Naive thymus-derived CD8-positive, alpha-beta T cell (primary cell): ENCODE results near the gene PALLD. TPM values are rescaled to one million over a fixed set of nuclear protein-coding genes. Genes with fewer than 3 reads are reported as not detected.

ENCODE experiments used
- ATAC-seq, 2 donors: fragments of 150-1000 bp; cut with Tn5 transposase in 1 of 2; sonication (Bioruptor Pico), chemical (Tn5 transposase) in 1 of 2; 1 replicate in 1 of 2; 2 replicates in 1 of 2; pipeline ENCODE4 v1.10.0; 2021; ENCODE audit warnings: mild to moderate bottlenecking in 2 of 2, moderate library complexity in 2 of 2
- POLR2A ChIA-PET: fragments of 350-600 bp; sonication (Branson Sonifier 250); formaldehyde crosslinking; loops from one replicate; lab custom pipeline; 2021; ENCODE audit warnings: antibody characterized with exemption; lab: Charles Lee
- DNase-seq, 10 donors: peaks; one replicate each; pipeline versions ENCODE4 v3.0.0 to v3.0.0-alpha.2; 2020 to 2022
- H3K27ac Mint-ChIP-seq, 10 donors: one replicate each; pipeline ENCODE4 v1.8.0; 2020 to 2022; ENCODE audit warnings: mild to moderate bottlenecking in 10 of 10, mixed read lengths in 10 of 10, moderate library complexity in 4 of 10, inconsistent platforms in 1 of 10
- H3K27me3 Mint-ChIP-seq, 5 donors: one replicate each; pipeline ENCODE4 v1.8.0; 2021 to 2022; ENCODE audit warnings: mixed read lengths in 5 of 5
- H3K36me3 Mint-ChIP-seq, 3 donors: one replicate each; pipeline ENCODE4 v1.8.0; 2020 to 2022; ENCODE audit warnings: mixed read lengths in 3 of 3, mild to moderate bottlenecking in 2 of 3, inconsistent platforms in 1 of 3
- H3K4me1 Mint-ChIP-seq, 4 donors: one replicate each; pipeline ENCODE4 v1.8.0; 2021 to 2022; ENCODE audit warnings: mixed read lengths in 4 of 4
- H3K4me3 Mint-ChIP-seq, 10 donors: one replicate each; pipeline ENCODE4 v1.8.0; 2020 to 2022; ENCODE audit warnings: mild to moderate bottlenecking in 10 of 10, mixed read lengths in 10 of 10, moderate library complexity in 6 of 10, inconsistent platforms in 1 of 10
- H3K9me3 Mint-ChIP-seq, 9 donors: one replicate each; pipeline ENCODE4 v1.8.0; 2020 to 2022; ENCODE audit warnings: mixed read lengths in 9 of 9, mild to moderate bottlenecking in 3 of 9, inconsistent platforms in 1 of 9, moderate library complexity in 1 of 9
- polyA plus RNA-seq, 3 donors: library from polyadenylated mRNA; unstranded; fragments of 300-500 nt; fragmentation: Illumina TruSeq; gene quantifications; one replicate each; pipeline ENCODE4 v1.2.3, GENCODE V29; 2021
- total RNA-seq, 8 experiments: library from RNA in 2 of 8; stranded (reverse) in 2 of 8; gene quantifications; one replicate each; pipeline ENCODE4 v1.2.3 and lab custom pipeline; 2021 to 2026

Gene PALLD
- total and polyA plus RNA-seq, 5 experiments from 2014 or later = 0.08 to 0.34 (median 0.32) TPM; not detected in 2

DNA sequence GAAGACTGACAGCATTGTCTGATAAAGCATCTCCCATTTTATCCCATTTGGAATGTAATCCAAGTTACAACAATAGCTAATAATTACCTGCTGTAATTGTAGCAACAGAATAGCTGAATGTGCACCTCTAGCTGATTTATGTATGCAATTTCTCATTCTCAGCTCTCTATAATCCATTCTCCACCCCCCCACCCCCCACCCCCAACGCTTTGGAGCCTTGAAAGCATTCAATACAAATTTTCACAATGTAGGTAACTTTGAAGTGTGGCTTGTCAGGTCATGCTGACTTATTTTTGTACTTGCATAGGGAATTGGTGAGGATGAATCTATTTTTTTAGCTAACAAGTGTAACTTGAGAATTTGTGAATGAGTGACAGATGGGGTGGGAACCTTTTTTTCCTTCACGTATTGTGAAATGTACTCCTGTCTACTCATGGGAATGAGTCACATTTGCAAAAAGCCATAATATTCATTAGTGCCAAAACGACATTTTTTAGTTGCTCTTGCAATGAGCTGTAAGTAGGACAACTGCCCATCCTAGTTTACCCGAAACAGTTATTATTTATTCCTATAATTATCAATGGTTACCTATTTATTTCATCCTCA lies 159.3 kb downstream of the PALLD start:
- POLR2A ChIA-PET = no interaction called here

DNA sequence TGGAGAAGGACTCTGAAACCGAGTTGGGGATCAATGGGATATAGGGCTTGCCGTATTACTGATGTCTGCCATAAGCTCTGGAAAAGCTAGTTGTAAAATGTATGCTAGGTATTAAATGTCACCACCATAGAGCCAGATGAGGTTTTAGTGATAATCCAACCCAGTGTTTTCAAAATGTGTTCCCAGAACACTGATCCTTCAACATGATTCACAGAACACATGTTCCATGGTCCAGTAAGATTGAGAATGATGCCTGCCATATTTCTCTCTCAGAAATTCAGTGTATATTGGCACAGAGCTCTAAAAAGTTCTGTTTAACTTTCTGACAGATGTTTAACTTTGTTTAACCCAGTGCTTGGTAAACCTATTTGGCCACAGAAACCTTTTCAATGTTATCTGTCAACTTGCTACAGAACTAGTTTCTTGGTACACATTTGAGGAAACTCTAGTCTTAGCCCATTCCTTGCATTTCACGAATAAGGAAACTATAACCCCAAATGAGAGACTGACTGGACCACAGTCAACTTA lies 160.2 kb downstream of the PALLD start:
- POLR2A ChIA-PET = no interaction called here
- no peak for DNase-seq

More for the DNA sequence above, 159.3 kb downstream of the PALLD start:
- Mint-ChIP-seq H3K4me3 (no peak overlapping the region), H3K27ac (no peak overlapping the region), H3K36me3 (no peaks in the 10 kb centered on the region), H3K4me1 (peaks cover 0 to 8% (median 2%) of the 10 kb centered on the region in 4 donors), H3K27me3 (peaks cover 6 to 19% (median 14%) of the 10 kb centered on the region in 5 donors), H3K9me3 (no peaks in the 10 kb centered on the region)
- no peak for ATAC-seq
- no peak for DNase-seq

DNA sequence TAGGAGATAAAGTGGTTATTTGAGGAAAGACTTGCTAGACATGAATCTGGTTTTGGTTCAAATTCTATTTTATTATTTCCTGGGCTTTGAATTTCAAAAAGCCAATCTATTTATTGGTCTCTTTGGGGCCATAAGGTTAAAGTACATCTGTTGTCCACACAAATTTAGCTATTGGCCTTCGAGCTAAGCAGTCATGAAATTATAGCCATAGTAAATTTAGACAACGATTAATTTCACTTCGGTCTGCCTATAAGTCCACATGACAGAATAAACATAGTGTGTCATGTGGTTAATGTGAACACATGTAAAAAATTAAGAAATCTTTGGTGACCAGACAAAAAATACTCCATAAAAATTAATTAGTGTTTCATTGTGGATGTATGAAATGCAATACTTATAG lies 161.9 kb downstream of the PALLD start:
- H3K27me3 Mint-ChIP-seq = peaks cover 4 to 18% (median 14%) of the 10 kb centered on the region in 5 donors
- H3K36me3 Mint-ChIP-seq = no peaks in the 10 kb centered on the region
- no peaks in the 10 kb centered on the region for H3K9me3 Mint-ChIP-seq
- DNase-seq (no peak), ATAC-seq (no peak)
- H3K4me1 Mint-ChIP-seq = peaks cover 0 to 8% (median 2%) of the 10 kb centered on the region in 4 donors
- H3K4me3 Mint-ChIP-seq = no peak overlapping the region
- H3K27ac Mint-ChIP-seq = no peak overlapping the region
- POLR2A ChIA-PET = no interaction called here

More for the DNA sequence above, 160.2 kb downstream of the PALLD start:
- no peak for ATAC-seq
- no peak overlapping the region for H3K4me3 Mint-ChIP-seq
- no peak overlapping the region for H3K27ac Mint-ChIP-seq
- peaks cover 0 to 8% (median 2%) of the 10 kb centered on the region in 4 donors for H3K4me1 Mint-ChIP-seq
- no peaks in the 10 kb centered on the region for H3K36me3 Mint-ChIP-seq
- H3K27me3 Mint-ChIP-seq = peaks cover 4 to 19% (median 14%) of the 10 kb centered on the region in 5 donors
- H3K9me3 Mint-ChIP-seq = no peaks in the 10 kb centered on the region

DNA sequence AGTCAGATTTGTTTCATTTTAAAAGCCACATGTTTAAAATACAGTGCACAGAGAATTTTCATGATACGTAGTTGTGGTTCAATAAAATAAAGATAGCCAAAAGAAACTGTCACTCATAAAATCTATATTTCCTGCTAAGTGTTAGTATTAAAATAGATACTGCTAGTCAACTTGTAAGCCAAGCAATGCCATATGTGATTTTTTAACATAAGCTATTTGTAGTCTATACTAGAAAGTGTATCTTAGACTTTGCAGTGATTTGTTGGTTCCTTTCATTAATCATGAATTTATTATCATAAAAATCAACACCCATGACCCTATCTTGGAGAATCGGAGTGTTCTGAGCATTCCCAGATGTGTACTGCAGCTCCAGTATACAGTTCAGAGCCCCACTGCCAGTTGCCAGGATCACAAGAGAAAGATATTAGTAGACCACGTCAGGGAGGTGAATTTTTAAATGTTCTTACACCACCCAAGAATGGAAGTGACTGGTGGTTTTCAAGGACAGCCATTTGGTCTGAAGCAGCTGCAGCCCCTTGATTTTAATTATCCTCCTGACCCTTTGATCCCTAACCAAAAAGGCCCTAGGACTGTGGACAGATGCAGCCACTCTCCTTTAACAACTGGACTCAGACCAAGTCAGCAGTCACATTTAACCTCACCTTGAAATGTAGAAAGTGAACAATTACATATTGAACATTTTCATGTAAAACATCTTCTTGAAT lies 163.1 kb downstream of the PALLD start:
- Mint-ChIP-seq H3K9me3 (no peaks in the 10 kb centered on the region), H3K4me3 (no peak overlapping the region), H3K27ac (no peak overlapping the region), H3K27me3 (peaks cover 4 to 18% (median 12%) of the 10 kb centered on the region in 5 donors), H3K4me1 (peaks cover 0 to 6% (median 0%) of the 10 kb centered on the region in 4 donors), H3K36me3 (no peaks in the 10 kb centered on the region)
- POLR2A ChIA-PET = no interaction called here
- DNase-seq (no peak), ATAC-seq (no peak)

GRCh38 chr4:168662297-168662984 lies 165.6 kb downstream of the PALLD start:
- DNase-seq (no peak), ATAC-seq (no peak)
- POLR2A ChIA-PET = no interaction called here
- H3K4me1 Mint-ChIP-seq = no peaks in the 10 kb centered on the region
- no peaks in the 10 kb centered on the region for H3K36me3 Mint-ChIP-seq
- H3K27ac Mint-ChIP-seq = no peak overlapping the region
- peaks cover 3 to 18% (median 4%) of the 10 kb centered on the region in 5 donors for H3K27me3 Mint-ChIP-seq
- H3K4me3 Mint-ChIP-seq = no peak overlapping the region
- no peaks in the 10 kb centered on the region for H3K9me3 Mint-ChIP-seq

DNA sequence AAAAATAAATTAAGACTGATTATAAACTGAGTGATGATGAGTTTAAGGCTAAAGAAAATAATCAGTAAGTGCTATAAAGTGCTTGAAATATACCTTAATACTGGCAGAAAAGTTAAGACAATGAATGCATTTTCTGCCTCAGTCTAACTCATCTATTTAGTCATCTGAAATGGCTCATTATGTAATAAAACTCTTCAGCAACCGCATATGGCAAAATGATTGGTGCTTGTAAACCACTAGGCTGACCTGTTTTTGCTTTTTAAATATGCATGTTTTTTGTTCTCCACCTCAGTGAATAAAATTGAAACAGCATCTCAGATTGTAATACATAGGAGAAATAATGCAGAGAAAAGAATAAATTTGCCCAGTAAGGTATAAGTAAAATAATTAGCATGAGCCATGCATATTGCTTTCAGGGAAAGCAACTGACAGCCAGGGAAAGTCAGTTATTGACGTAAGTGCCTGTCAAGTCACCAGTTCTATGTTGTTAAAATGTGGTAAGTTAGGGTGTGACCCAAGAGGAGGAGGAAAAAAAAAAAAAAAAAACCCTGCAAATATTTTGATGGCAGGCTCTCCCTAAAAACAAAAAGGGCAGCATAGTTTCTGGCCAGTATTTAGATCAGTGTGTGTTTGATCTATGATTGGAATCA lies 167.5 kb downstream of the PALLD start:
- Mint-ChIP-seq H3K9me3 (no peaks in the 10 kb centered on the region), H3K4me1 (no peaks in the 10 kb centered on the region), H3K27me3 (peaks cover 0 to 12% (median 3%) of the 10 kb centered on the region in 5 donors), H3K27ac (no peak overlapping the region), H3K36me3 (no peaks in the 10 kb centered on the region), H3K4me3 (no peak overlapping the region)
- ATAC-seq = no peak
- POLR2A ChIA-PET = no interaction called here
- DNase-seq = no peak

- POLR2A ChIA-PET = no interaction called here
- no peak overlapping the region for H3K27ac Mint-ChIP-seq
- no peaks in the 10 kb centered on the region for H3K36me3 Mint-ChIP-seq
- peaks cover 0 to 9% (median 2%) of the 10 kb centered on the region in 5 donors for H3K27me3 Mint-ChIP-seq
- no peaks in the 10 kb centered on the region for H3K9me3 Mint-ChIP-seq
- ATAC-seq (no peak), DNase-seq (no peak)
- no peaks in the 10 kb centered on the region for H3K4me1 Mint-ChIP-seq
- H3K4me3 Mint-ChIP-seq = no peak overlapping the region
Measured at GRCh38 chr4:168666531-168666930, 169.7 kb downstream of the PALLD start.

DNA sequence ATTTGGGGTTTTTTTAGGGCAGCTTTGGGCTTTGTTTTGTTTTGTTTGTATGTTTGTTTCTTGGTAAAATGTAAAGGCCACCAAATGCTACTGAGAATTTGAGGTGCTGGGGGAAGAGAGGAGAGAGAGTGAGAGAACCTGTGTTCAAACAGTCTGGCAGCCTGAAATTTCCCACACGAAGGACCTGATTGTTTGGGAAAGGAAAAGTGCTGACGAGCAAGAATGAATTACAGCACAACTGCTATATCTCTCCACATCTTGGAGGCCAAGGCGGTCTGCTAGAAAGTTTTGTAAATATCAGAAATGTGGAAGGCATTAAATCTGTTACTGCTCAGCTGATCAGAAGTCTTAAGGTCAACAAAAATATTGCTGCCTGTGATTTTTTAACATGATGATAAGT lies 170.5 kb downstream of the PALLD start:
- peaks cover 0 to 9% (median 2%) of the 10 kb centered on the region in 5 donors for H3K27me3 Mint-ChIP-seq
- POLR2A ChIA-PET = no interaction called here
- DNase-seq = no peak
- H3K27ac Mint-ChIP-seq = no peak overlapping the region
- no peak for ATAC-seq
- no peaks in the 10 kb centered on the region for H3K4me1 Mint-ChIP-seq
- no peaks in the 10 kb centered on the region for H3K9me3 Mint-ChIP-seq
- H3K4me3 Mint-ChIP-seq = no peak overlapping the region
- no peaks in the 10 kb centered on the region for H3K36me3 Mint-ChIP-seq

DNA sequence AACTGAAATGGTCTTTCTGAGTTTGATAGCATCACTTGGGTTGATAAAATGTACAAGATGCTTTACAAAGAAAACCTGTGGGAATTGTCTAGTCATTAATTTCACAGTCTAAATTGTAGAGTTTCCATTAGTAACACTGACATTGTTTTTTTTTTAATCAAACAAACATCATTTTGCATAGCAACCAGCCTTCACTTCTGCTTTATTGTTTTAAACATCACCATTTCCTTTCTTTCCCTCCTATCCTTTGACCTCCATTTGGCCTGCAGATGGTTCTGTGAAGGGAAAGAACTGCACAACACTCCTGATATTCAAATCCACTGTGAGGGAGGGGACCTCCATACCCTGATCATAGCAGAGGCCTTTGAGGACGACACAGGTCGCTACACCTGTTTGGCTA lies 171.1 kb downstream of the PALLD start:
- Mint-ChIP-seq H3K27ac (no peak overlapping the region), H3K36me3 (no peaks in the 10 kb centered on the region), H3K4me3 (no peak overlapping the region), H3K4me1 (no peaks in the 10 kb centered on the region), H3K27me3 (peaks cover 0 to 6% (median 2%) of the 10 kb centered on the region in 5 donors), H3K9me3 (no peaks in the 10 kb centered on the region)
- DNase-seq (no peak), ATAC-seq (no peak)
- POLR2A ChIA-PET = no interaction called here

- POLR2A ChIA-PET = no interaction called here
- no peak overlapping the region for H3K4me3 Mint-ChIP-seq
- no peaks in the 10 kb centered on the region for H3K9me3 Mint-ChIP-seq
- H3K36me3 Mint-ChIP-seq = no peaks in the 10 kb centered on the region
- no peaks in the 10 kb centered on the region for H3K4me1 Mint-ChIP-seq
- peaks cover 0 to 19% (median 10%) of the 10 kb centered on the region in 5 donors for H3K27me3 Mint-ChIP-seq
- H3K27ac Mint-ChIP-seq = no peak overlapping the region
- no peak for DNase-seq
- no peak for ATAC-seq
Measured at GRCh38 chr4:168673476-168673875, 176.6 kb downstream of the PALLD start.

GRCh38 chr4:168674077-168674747 lies 177.4 kb downstream of the PALLD start:
- Mint-ChIP-seq H3K36me3 (no peaks in the 10 kb centered on the region), H3K27ac (no peak overlapping the region), H3K9me3 (no peaks in the 10 kb centered on the region), H3K27me3 (peaks cover 0 to 22% (median 10%) of the 10 kb centered on the region in 5 donors), H3K4me1 (no peaks in the 10 kb centered on the region), H3K4me3 (no peak overlapping the region)
- POLR2A ChIA-PET = no interaction called here
- ATAC-seq (no peak), DNase-seq (no peak)

DNA sequence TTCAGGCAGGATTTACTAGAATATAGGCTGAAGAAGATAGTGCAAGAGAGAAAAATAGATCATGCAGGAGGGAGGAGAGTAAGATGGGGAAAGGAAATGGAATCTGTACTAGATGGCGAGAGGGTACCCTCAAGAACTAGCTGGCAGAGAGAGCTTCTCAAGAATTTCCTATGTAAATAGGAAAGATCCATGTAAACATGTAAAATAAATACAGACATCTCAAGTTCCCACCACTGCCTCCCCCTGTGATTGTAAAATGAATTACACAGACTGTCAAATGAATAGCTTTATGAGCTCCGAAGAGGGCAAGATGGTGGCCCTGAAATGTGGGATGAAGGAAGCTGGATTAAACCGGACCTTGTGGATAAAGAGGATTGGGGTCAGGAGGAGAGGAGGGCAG lies 178.0 kb downstream of the PALLD start:
- Mint-ChIP-seq H3K36me3 (no peaks in the 10 kb centered on the region), H3K9me3 (no peaks in the 10 kb centered on the region), H3K27me3 (peaks cover 0 to 29% (median 14%) of the 10 kb centered on the region in 5 donors), H3K4me1 (no peaks in the 10 kb centered on the region), H3K4me3 (no peak overlapping the region), H3K27ac (no peak overlapping the region)
- POLR2A ChIA-PET = no interaction called here
- DNase-seq (no peak), ATAC-seq (no peak)
